ENCODE results near the gene COPE.
"Not testable (repeated sequence)": the region's sequence is repeated elsewhere in the genome, so short reads cannot be mapped to it uniquely, and the experiment has no call there.

COPE gene

DNA sequence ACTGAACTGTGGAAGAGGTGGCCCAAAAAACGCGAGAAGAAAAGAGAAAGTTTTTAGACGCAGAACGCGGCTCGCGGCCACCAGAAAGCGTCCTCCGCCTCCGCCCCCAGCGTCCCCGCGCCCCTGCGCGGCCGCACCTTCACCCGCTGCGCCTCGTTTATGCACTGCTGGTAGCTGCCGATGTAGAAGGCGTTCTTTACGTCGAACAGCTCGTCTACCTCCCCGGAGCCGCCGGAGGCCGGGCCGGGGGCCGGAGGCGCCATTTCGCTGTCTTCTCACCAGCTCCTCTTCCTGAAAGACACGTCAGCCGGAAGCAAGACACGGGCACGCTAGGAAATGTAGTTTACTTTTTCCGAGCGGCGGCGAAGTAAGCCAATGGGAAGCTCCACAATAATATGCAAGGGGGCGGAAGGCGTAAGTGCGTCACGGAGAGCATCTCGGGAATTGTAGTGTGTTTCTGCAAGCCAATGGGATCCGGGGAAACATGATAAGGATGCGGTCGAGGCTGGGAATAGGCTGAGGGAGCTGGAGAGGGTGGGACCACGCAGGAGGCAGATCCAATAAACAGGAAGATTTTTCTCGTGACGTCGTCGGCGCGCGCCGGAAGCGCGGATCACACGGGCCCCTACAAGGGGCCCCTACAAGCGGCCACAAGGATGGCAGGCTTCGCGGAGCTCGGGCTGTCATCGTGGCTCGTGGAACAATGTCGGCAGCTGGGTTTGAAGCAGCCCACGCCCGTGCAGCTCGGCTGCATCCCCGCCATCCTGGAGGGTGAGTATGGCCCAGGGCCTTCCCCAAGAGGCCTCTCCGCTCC, at the start of gene COPE, which contains the start of gene DDX49:
TSS of gene COPE (minus strand) at position 302 of the 814 bp plus-strand sequence. CDS start at position 263, 39 bp downstream.
TSS of gene DDX49 (plus strand) at position 630 of the 814 bp plus-strand sequence. CDS start at position 657, 27 bp downstream.
- Histone ChIP-seq H3K9ac (ENCODE audit: low read depth, low read length) (peak within 1 kb of the TSS; percentile 89), H3K36me3 (ENCODE audit: insufficient read depth, low read length) (peaks cover 10% of the 10 kb centered on the region), H3K4me1 (ENCODE audit: insufficient read depth, low read length) (peaks cover 4% of the 10 kb centered on the region; the same call in 1 of the 2 replicates), H3K9me3 (ENCODE audit: control insufficient read depth, insufficient read depth, low read length) (no peaks in the 10 kb centered on the region)

DNA sequence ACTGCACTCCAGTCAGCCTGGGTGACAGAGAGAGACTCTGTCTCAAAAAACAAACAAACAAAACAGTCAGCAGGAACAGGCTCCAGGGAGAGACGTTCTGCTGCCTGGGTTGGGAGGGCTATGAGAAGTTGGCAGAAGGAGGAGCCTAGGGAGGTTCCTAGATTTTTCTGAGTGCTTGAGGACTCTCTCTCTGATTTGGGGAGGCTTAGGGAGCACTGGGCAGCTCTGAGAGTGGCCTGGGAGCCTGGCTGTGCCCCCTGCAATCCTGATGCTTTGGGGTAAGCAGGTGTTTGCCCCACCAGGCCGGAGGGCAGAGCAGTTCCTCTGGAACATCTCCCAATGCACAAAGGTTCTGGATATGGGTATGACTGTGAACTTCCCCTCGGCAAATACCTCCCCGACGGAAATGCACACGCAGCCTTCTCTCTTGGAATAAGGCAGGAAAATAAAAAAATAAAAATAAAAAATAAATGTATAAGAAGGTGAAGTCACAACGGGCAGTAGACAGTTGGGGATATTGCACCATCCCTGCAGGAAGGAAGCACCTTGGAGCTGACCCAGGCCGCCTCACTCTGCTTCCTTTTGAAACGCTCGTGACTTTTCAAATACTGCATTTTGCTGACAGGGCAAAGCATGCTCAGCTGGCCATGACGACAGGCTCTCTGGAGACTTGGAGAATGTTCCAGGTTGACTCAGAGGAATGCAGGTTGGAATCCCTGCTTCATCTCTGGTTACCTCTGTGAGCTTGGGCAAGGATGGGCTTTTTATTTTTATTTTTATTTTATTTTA, 48.4 kb upstream of the COPE start:
- H3K9ac ChIP-seq (ENCODE audit: low read depth, low read length) = no peak overlapping the region
- H3K36me3 ChIP-seq (ENCODE audit: insufficient read depth, low read length) = no peaks in the 10 kb centered on the region
- peaks cover 9% of the 10 kb centered on the region for H3K4me1 ChIP-seq (ENCODE audit: insufficient read depth, low read length)
- H3K9me3 ChIP-seq (ENCODE audit: control insufficient read depth, insufficient read depth, low read length) = no peaks in the 10 kb centered on the region

DNA sequence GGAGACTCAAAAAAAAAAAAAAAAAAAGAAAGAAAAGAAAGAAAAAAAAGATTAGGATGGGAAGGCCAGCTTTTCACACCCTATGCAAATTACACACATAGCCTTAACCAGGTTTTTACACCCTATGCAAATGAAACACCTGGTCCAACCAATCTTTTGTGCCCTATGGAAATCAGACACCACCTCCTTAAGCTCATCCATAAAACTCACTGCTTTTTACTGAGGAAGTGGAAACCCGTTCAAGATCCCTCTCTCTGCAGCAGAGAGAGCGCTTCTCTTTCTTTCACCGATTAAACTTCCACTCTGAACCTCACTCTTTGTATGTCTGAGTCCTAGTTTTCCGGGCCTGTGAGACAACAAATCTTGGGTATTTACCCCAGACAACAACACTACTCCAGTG, 47.1 kb upstream of the COPE start:
- H3K9me3 ChIP-seq (ENCODE audit: control insufficient read depth, insufficient read depth, low read length) = no peaks in the 10 kb centered on the region
- peaks cover 10% of the 10 kb centered on the region for H3K4me1 ChIP-seq (ENCODE audit: insufficient read depth, low read length)
- H3K36me3 ChIP-seq (ENCODE audit: insufficient read depth, low read length) = no peaks in the 10 kb centered on the region
- H3K9ac ChIP-seq (ENCODE audit: low read depth, low read length) = no peak overlapping the region; the same call in 1 of the 2 replicates

DNA sequence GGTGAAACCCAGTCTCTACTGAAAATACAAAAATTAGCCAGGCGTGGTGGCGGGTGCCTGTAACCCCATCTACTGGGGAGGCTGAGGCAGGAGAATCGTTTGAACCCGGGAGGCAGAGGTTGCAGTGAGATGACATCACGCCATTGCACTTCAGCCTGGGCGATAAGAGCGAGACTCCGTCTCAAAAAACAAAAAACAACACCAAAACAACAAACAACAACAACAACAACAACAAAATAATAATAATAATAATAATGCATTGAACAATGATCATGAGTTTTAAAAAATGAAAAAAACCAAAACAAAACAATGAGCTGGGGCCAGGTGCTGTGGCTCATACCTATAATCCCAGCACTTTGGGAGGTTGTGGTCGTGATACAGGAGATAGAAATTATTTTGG, 44.9 kb upstream of the COPE start:
- H3K36me3 ChIP-seq (ENCODE audit: insufficient read depth, low read length) = no peaks in the 10 kb centered on the region
- H3K9ac ChIP-seq (ENCODE audit: low read depth, low read length) = no peak overlapping the region
- H3K4me1 ChIP-seq (ENCODE audit: insufficient read depth, low read length) = peaks cover 11% of the 10 kb centered on the region
- no peaks in the 10 kb centered on the region for H3K9me3 ChIP-seq (ENCODE audit: control insufficient read depth, insufficient read depth, low read length)

DNA sequence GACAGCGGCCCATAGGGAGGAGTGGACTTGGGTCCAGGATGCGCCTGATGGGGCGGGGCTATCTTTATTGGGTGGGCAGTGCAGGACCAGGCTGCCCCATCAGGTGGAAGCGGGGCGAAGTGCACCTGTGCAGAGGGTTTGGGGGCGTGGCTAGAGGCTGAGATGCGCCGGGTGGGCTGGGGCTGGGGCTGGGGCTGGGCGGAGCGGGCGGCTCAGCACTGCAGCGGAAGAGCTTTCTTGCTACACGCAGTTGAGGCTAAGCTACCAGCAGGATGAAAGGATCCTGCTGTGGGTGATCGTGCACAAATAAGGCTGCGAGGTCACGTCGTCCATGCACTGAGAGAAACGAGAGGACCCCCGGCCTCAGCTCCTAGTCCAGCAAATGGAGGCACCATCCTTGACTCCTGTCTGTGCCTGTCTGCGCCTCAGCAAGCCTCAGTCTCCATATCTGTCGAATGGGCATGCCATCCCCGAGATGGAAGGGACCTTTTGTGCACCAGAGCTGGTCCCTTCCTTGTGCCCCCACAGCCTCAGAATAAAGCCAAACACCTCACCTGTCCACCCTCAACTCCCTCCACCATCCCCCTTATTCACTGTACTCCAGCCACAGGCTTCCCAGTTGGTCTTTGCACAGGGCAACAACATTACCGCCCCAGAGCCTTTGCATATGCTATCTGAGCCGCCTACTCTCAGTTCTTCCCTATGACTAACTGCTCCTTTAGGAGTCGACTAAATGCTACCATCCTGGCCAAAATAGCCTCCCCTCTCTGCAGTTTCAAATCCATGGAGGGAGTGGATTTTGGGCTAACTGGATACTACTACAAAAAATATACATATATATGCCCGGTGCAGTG, 42.8 kb upstream of the COPE start:
- no peaks in the 10 kb centered on the region for H3K36me3 ChIP-seq (ENCODE audit: insufficient read depth, low read length)
- H3K9ac ChIP-seq (ENCODE audit: low read depth, low read length) = no peak overlapping the region; the same call in 1 of the 2 replicates
- H3K4me1 ChIP-seq (ENCODE audit: insufficient read depth, low read length) = peaks cover 11% of the 10 kb centered on the region
- H3K9me3 ChIP-seq (ENCODE audit: control insufficient read depth, insufficient read depth, low read length) = no peaks in the 10 kb centered on the region

DNA sequence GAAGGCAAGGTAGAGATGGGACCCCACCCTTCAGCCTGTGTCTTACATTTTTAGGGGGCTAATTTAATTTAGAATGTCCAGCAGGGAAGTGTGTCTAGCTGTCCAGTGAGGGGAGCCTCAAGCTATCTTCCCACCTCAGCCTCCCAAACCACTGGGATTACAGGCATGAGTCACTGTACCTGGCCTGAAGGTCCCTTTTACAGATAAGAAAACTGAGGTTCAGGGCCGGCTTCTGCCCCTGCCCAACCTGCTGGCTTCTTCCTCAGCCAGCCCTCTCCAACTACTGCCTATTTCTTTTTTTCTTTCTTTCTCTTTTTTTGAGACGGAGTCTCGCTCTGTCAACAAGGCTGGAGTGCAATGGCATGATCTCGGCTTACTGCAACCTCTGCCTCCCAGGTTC, 41.2 kb upstream of the COPE start:
- 0 out of 2 replicates have a peak, but pooled peaks cover 3% of the 10 kb centered on the region for H3K4me1 ChIP-seq (ENCODE audit: insufficient read depth, low read length)
- no peaks in the 10 kb centered on the region for H3K9me3 ChIP-seq (ENCODE audit: control insufficient read depth, insufficient read depth, low read length)
- no peak overlapping the region for H3K9ac ChIP-seq (ENCODE audit: low read depth, low read length)
- no peaks in the 10 kb centered on the region for H3K36me3 ChIP-seq (ENCODE audit: insufficient read depth, low read length)

DNA sequence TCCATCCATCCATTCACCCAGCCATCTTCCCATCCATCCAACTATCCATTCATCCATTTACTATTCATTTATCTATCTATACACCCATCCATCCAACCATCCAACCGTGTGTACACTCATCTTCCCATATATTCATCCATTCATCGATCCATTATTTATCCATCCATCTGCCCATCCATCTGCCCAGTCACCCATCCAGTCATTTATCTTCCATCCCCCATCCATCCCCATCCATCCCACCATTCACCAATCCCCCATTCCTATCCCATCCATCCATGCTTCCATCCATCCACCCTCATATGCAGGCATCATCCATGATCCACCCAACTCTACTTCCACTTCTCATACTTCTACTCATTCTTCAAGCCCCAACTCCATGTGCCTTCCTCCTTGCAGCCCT, 35.9 kb upstream of the COPE start:
- Histone ChIP-seq H3K4me1 (ENCODE audit: insufficient read depth, low read length) (no peaks in the 10 kb centered on the region), H3K36me3 (ENCODE audit: insufficient read depth, low read length) (no peaks in the 10 kb centered on the region), H3K9me3 (ENCODE audit: control insufficient read depth, insufficient read depth, low read length) (no peaks in the 10 kb centered on the region), H3K9ac (ENCODE audit: low read depth, low read length) (no peak overlapping the region)

DNA sequence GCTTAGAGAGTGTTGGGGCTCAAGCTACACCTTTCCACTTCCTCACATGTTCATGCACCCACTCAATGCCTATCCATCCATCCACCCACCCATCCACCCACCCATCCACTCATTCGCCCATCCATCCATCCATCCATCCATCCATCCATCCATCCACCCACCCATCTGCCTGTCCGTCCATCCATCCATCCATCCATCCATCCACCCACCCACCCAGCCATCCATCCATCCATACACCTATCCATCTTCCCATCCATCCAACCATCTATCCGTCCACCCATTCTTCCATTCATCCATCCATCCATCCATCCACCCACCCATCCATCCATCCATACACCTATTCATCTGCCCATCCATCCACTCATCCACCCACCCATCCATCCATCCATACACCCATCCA, 34.9 kb upstream of the COPE start:
- Histone ChIP-seq H3K9me3 (ENCODE audit: control insufficient read depth, insufficient read depth, low read length) (no peaks in the 10 kb centered on the region), H3K9ac (ENCODE audit: low read depth, low read length) (no peak overlapping the region), H3K4me1 (ENCODE audit: insufficient read depth, low read length) (no peaks in the 10 kb centered on the region), H3K36me3 (ENCODE audit: insufficient read depth, low read length) (no peaks in the 10 kb centered on the region)

DNA sequence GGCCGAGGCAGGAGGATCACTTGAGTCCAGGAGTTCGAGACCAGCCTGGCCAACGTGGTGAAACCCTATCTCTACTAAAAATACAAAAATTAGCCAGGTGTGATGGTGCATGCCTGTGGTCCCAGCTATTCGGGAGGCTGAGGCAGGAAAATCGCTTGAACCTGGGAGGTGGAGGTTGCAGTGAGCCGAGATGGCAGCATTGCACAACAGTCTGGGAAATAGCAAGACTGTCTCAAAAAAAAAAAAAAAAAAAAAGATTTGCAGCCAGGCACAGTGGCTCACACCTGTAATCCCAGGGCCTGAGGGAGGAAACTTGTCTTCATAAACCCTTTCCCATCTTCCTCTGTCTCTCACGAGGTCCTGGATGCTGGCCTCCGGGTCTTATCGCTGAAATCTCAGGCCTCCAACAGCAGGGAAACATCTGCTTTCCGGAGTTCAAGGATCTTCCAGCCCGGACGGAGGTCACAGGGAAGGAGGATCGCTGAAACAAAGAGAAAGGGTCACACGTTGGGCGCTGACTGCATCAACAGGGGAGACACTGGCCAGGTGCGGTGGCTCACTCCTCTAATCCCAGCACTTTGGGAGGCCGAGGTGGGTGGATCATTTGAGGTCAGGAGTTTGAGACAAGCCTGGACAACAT, 33.3 kb upstream of the COPE start:
- not testable (repeated sequence) for H3K36me3 ChIP-seq (ENCODE audit: insufficient read depth, low read length); H3K9ac ChIP-seq (ENCODE audit: low read depth, low read length); H3K4me1 ChIP-seq (ENCODE audit: insufficient read depth, low read length); H3K9me3 ChIP-seq (ENCODE audit: control insufficient read depth, insufficient read depth, low read length)

DNA sequence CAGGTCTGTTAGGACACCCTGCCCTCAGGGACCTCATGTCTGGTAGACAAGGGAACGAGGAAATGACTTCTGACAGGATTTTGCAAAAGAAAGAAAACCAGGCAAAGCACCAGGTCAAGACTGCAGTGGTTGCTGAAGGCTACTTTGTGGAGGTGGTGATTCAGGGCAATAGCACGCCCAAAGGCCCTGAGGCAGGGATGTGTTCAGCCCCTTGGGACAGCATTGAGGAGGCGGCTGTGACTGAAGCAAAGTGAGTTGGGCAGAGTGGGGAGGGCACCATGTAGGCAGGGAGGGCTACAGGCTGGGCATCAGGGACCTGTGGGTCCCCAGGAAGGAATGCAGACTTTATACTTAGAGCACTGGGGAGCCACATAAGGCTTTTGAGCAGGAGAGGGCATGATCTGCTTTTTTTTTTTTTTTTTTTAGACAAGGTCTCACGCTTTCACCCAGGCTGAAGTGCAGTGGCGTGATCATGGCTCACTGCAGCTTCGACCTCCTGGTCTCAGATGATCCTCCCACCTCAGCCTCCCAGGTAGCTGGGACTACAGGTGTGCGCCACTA, 32.6 kb upstream of the COPE start:
- no peaks in the 10 kb centered on the region for H3K36me3 ChIP-seq (ENCODE audit: insufficient read depth, low read length)
- no peaks in the 10 kb centered on the region for H3K4me1 ChIP-seq (ENCODE audit: insufficient read depth, low read length)
- no peak overlapping the region for H3K9ac ChIP-seq (ENCODE audit: low read depth, low read length)
- no peaks in the 10 kb centered on the region for H3K9me3 ChIP-seq (ENCODE audit: control insufficient read depth, insufficient read depth, low read length)

DNA sequence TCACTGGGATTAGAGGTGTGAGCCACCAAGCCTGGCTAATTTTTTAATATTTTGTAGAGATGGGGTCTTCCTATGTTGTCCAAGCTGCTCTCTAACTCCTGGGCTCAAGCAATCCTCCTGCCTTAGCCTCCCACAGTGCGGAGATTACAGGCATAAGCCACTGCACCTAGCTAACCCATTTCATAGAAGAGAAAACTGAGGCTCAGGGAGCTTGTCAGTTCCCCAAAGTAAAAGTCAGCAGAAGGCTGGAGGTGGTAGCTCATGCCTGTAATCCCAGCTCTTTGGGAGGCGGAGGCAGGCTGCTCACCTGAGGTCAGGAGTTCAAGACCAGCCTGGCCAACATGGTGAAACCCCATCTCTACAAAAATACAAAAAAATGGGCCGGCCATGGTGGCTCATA, 30.7 kb upstream of the COPE start:
- no peaks in the 10 kb centered on the region for H3K36me3 ChIP-seq (ENCODE audit: insufficient read depth, low read length)
- H3K9ac ChIP-seq (ENCODE audit: low read depth, low read length) = no peak overlapping the region
- H3K4me1 ChIP-seq (ENCODE audit: insufficient read depth, low read length) = no peaks in the 10 kb centered on the region
- no peaks in the 10 kb centered on the region for H3K9me3 ChIP-seq (ENCODE audit: control insufficient read depth, insufficient read depth, low read length)

DNA sequence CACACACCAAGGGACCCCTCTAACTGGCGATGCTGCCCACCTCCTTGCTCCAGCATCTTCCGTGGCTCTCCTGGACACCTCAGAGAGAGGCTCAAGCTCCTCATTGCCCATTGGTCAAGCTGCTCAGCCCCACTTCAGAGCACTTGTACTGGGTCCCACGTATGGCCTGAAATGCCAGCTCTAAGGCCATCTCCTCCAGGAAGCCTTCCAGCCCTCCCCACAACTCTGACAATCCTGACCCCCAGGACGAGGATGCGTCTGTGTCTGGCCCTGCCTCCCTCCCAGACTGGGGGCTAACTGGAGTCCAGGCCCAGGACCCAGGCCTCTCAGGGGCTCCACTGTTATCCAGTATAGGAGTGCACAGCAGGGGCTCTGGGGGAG, 29.8 kb upstream of the COPE start:
- Histone ChIP-seq H3K9me3 (ENCODE audit: control insufficient read depth, insufficient read depth, low read length) (no peaks in the 10 kb centered on the region), H3K9ac (ENCODE audit: low read depth, low read length) (no peak overlapping the region), H3K36me3 (ENCODE audit: insufficient read depth, low read length) (no peaks in the 10 kb centered on the region), H3K4me1 (ENCODE audit: insufficient read depth, low read length) (no peaks in the 10 kb centered on the region)

DNA sequence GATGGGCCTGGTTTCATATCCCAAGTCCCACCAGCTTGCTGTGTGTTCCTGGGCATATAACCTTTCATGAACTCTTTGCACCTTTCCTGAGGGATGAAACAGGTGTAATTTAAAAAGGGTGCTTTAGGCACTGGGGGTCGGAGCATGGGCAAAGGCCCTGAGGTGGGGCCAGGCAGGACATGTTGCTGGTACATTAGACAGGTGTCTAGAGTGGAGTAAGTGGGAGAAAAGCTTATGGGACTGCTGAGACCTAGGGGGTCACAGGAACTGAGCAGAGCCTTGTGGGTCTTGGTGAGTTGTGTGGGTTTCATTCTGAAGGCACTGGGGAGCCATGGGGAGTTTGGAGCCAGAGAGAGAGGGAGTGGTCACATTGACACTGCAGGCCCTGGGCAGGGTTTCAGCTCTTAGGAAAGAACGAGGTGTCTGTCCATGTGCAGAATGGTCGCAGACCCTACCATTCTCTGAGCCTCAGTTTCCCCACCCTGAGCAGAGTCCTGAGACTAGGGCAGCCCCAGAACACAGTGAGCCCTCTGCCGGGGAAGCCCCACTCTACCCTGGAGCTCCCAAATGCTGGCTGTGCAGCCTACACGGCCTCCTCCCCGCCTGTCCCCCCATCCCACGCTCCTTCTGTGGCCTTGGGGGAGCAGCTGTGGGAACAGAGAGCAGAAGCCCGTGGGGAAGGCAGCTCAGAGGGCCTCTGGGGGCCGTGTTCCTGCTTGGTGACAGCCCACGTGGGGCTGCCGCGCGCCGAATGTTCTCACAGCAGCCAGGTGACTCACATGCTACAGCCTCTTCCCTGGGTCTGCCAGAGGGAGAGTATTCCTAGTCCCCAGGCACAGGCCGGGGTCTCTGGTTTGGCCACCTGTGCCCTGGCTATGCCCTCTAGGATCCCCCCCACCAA, 29.1 kb upstream of the COPE start:
- Histone ChIP-seq H3K9ac (ENCODE audit: low read depth, low read length) (no peak overlapping the region), H3K9me3 (ENCODE audit: control insufficient read depth, insufficient read depth, low read length) (no peaks in the 10 kb centered on the region), H3K36me3 (ENCODE audit: insufficient read depth, low read length) (no peaks in the 10 kb centered on the region), H3K4me1 (ENCODE audit: insufficient read depth, low read length) (no peaks in the 10 kb centered on the region)
